Left ventricle myocardium inferior (tissue), 1 donor: ENCODE measurements around the gene SNAP29. TPM values are rescaled to one million over a fixed set of nuclear protein-coding genes. Genes with fewer than 3 reads are reported as not detected.

Experiments used
- DNase-seq: peaks from one replicate; pipeline ENCODE4 v3.0.0-alpha.2; 2020
- H3K27ac ChIP-seq: fragments of 200-600 bp; replicated peaks from 2 replicates; pipeline ENCODE4 v1.8.0; 2021
- H3K27me3 ChIP-seq: fragments of 200-600 bp; 2 replicates; pipeline ENCODE4 v1.8.0; 2021; ENCODE audit warnings: low read depth
- H3K36me3 ChIP-seq: fragments of 200-600 bp; 2 replicates; pipeline ENCODE4 v1.8.0; 2021
- H3K4me1 ChIP-seq: fragments of 200-600 bp; 2 replicates; pipeline ENCODE4 v1.8.0; 2021
- H3K4me3 ChIP-seq: fragments of 200-600 bp; 2 replicates; pipeline ENCODE4 v1.8.0; 2021; ENCODE audit warnings: mild to moderate bottlenecking, moderate library complexity
- H3K9me3 ChIP-seq: fragments of 200-600 bp; replicated peaks from 2 replicates; pipeline ENCODE4 v1.8.0; 2021
- CTCF ChIP-seq: fragments of 200-600 bp; IDR thresholded peaks from 2 replicates; pipeline ENCODE4 v1.8.0; 2021; ENCODE audit warnings: antibody characterized with exemption, mild to moderate bottlenecking, borderline replicate concordance
- intact Hi-C: fragments of 100-400 bp; cut with micrococcal nuclease; formaldehyde crosslinking; loops from one replicate; pipeline ENCODE4 v1.11.0; 2022
- total RNA-seq: library from RNA; stranded (reverse); fragmentation: NEBNext Ultra II Directional; extraction: Animal tissue kit (Norgen Biotek cat#: 25700); gene quantifications from one replicate; pipeline ENCODE4 v1.2.1, GENCODE V29; 2021
- donor health status: DM: no; HTN: yes; CAD: no; lungs with severe emphysema.

SNAP29 gene
- total RNA-seq, 1 donor from 2014 or later, result 25.8 TPM

GRCh38 chr22:20813056-20813455, 45.8 kb upstream of the SNAP29 start:
- Histone ChIP-seq H3K9me3 (no peaks in the 10 kb centered on the region), H3K36me3 (peaks cover 87% of the 10 kb centered on the region), H3K27ac (no peak overlapping the region), H3K4me1 (no peaks in the 10 kb centered on the region), H3K27me3 (no peaks in the 10 kb centered on the region), H3K4me3 (no peak overlapping the region)
- DNase-seq, result no peak
- TF ChIP-seq CTCF, result no peak
- intact Hi-C loops, result no loop called here

GRCh38 chr22:20814221-20814808, 44.5 kb upstream of the SNAP29 start:
- Histone ChIP-seq H3K27me3 (no peaks in the 10 kb centered on the region), H3K4me3 (no peak overlapping the region), H3K27ac (no peak overlapping the region), H3K4me1 (no peaks in the 10 kb centered on the region), H3K9me3 (no peaks in the 10 kb centered on the region), H3K36me3 (peaks cover 90% of the 10 kb centered on the region)
- intact Hi-C loops, result no loop called here
- no peak for DNase-seq
- no peak for TF ChIP-seq CTCF

GRCh38 chr22:20815477-20816050, 43.2 kb upstream of the SNAP29 start:
- Histone ChIP-seq H3K27ac (no peak overlapping the region), H3K9me3 (no peaks in the 10 kb centered on the region), H3K27me3 (no peaks in the 10 kb centered on the region), H3K4me1 (no peaks in the 10 kb centered on the region), H3K36me3 (peaks cover 90% of the 10 kb centered on the region), H3K4me3 (no peak overlapping the region)
- intact Hi-C loops, result no loop called here
- TF ChIP-seq CTCF, result no peak
- DNase-seq, result no peak

GRCh38 chr22:20816559-20816958, 42.2 kb upstream of the SNAP29 start:
- H3K36me3 ChIP-seq, result peaks cover 89% of the 10 kb centered on the region
- no peak for DNase-seq
- H3K27me3 ChIP-seq, result no peaks in the 10 kb centered on the region

GRCh38 chr22:20818471-20818870, 40.3 kb upstream of the SNAP29 start:
- no peak overlapping the region for H3K27ac ChIP-seq
- no peaks in the 10 kb centered on the region for H3K4me1 ChIP-seq
- intact Hi-C loops, result no loop called here
- H3K4me3 ChIP-seq, result no peak overlapping the region
- H3K9me3 ChIP-seq, result no peaks in the 10 kb centered on the region
- TF ChIP-seq CTCF, result no peak
- H3K27me3 ChIP-seq, result no peaks in the 10 kb centered on the region
- no peak for DNase-seq
- H3K36me3 ChIP-seq, result peaks cover 84% of the 10 kb centered on the region

More at GRCh38 chr22:20816559-20816958, 42.2 kb upstream of the SNAP29 start:
- intact Hi-C loops, result no loop called here
- Histone ChIP-seq H3K4me1 (no peaks in the 10 kb centered on the region), H3K4me3 (no peak overlapping the region), H3K27ac (no peak overlapping the region), H3K9me3 (no peaks in the 10 kb centered on the region)
- no peak for TF ChIP-seq CTCF
